GM23338 (cell line): Measurements from ENCODE around the gene SMURF2.

Source experiments
- CREB1 ChIP-seq: fragments of 250-450 bp; sonication (Bioruptor Pico); IDR thresholded peaks from 2 replicates; pipeline ENCODE4 v1.5.0; 2020; ENCODE audit warnings: low read depth, mild to moderate bottlenecking, moderate library complexity
- EZH2 ChIP-seq: fragments of 200-600 bp; sonication (generic); IDR thresholded peaks from one replicate; pipeline ENCODE4 v1.8.0; 2017; ENCODE audit warnings: antibody characterized with exemption, mild to moderate bottlenecking, low read depth; ENCODE audit not compliant: unreplicated experiment
- EZH2phosphoT487 ChIP-seq: fragments of 200-600 bp; sonication (generic); IDR thresholded peaks from one replicate; pipeline ENCODE4 v1.8.1; 2018; ENCODE audit warnings: antibody characterized with exemption; ENCODE audit not compliant: unreplicated experiment
- JUNB ChIP-seq: IDR thresholded peaks from one replicate; pipeline ENCODE4 v1.6.1; 2016; ENCODE audit warnings: antibody characterized with exemption; ENCODE audit not compliant: unreplicated experiment
- NANOG ChIP-seq: IDR thresholded peaks from 2 replicates; pipeline ENCODE4 v1.6.1; 2016; ENCODE audit warnings: antibody characterized with exemption, borderline replicate concordance
- POLR2AphosphoS5 ChIP-seq: IDR thresholded peaks from 2 replicates; pipeline ENCODE4 v1.6.1; 2016; ENCODE audit warnings: antibody characterized with exemption, low read depth
- STAT1 ChIP-seq: IDR thresholded peaks from one replicate; pipeline ENCODE4 v1.6.1; 2016; ENCODE audit warnings: antibody characterized with exemption; ENCODE audit not compliant: unreplicated experiment
- ZNF114 ChIP-seq: fragments of 250-450 bp; sonication (Bioruptor Pico); IDR thresholded peaks from 2 replicates; pipeline ENCODE4 v1.5.0; 2020; ENCODE audit warnings: mild to moderate bottlenecking, moderate library complexity
- ZNF331 ChIP-seq: fragments of 250-450 bp; sonication (Bioruptor Pico); IDR thresholded peaks from 2 replicates; pipeline ENCODE4 v1.5.0; 2020; ENCODE audit warnings: low read depth, mild to moderate bottlenecking, moderate library complexity
- TF ChIP-seq, protein P1 (sequence below), 2 experiments: fragments of 200-600 bp in 1 of 2; sonication (generic) in 1 of 2; conservative IDR thresholded peaks; 2 replicates each; pipeline versions ENCODE4 v1.5.1 to v1.6.1; 2016 to 2017; ENCODE audit warnings: antibody characterized with exemption in 2 of 2, low read depth in 2 of 2, mild to moderate bottlenecking in 2 of 2, moderate library complexity in 1 of 2
- TF ChIP-seq, protein P2 (sequence below): IDR thresholded peaks from one replicate; pipeline ENCODE4 v1.6.1; 2018; ENCODE audit warnings: antibody characterized with exemption; ENCODE audit not compliant: unreplicated experiment
- TF ChIP-seq, protein P3 (sequence below): fragments of 250-450 bp; sonication (Bioruptor Pico); IDR thresholded peaks from 2 replicates; pipeline ENCODE4 v1.5.0; 2020; ENCODE audit warnings: mild to moderate bottlenecking, moderate library complexity

DNA sequence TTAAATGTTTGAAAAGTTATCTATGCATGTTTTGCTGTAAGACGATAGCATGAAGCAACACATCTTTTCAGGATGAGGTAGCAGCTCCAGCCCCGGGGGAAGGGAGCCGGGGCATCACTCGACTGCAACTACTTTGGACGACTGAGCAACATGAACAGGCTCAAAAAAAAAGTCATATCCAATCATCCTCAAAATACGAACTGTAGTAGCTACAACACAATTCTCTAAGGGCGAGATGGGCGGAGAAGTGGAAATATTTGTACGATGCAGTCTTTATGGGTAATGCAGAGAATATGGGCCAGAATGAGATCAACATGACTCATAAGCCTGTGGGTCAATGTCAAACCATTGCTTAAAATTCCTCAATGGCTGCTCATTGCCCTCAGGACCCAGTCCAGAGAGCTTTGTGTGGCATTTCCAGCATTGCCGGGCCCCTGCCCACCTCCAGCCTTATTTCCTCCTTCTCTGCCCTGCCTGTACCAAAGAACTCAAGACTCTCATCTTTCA, 17.7 kb upstream of the SMURF2 start:
- TF ChIP-seq, protein P1, sequence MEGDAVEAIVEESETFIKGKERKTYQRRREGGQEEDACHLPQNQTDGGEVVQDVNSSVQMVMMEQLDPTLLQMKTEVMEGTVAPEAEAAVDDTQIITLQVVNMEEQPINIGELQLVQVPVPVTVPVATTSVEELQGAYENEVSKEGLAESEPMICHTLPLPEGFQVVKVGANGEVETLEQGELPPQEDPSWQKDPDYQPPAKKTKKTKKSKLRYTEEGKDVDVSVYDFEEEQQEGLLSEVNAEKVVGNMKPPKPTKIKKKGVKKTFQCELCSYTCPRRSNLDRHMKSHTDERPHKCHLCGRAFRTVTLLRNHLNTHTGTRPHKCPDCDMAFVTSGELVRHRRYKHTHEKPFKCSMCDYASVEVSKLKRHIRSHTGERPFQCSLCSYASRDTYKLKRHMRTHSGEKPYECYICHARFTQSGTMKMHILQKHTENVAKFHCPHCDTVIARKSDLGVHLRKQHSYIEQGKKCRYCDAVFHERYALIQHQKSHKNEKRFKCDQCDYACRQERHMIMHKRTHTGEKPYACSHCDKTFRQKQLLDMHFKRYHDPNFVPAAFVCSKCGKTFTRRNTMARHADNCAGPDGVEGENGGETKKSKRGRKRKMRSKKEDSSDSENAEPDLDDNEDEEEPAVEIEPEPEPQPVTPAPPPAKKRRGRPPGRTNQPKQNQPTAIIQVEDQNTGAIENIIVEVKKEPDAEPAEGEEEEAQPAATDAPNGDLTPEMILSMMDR (conservative IDR thresholded peaks at IDR 0.05; ENCODE audit: low read depth in 2 of 2): no peak
- no peak for TF ChIP-seq JUNB
- TF ChIP-seq EZH2: no peak
- no peak for TF ChIP-seq EZH2phosphoT487
- no peak for TF ChIP-seq POLR2AphosphoS5
- no peak for TF ChIP-seq ZNF331 (CRISPR knock-in tag)
- TF ChIP-seq, protein P2, sequence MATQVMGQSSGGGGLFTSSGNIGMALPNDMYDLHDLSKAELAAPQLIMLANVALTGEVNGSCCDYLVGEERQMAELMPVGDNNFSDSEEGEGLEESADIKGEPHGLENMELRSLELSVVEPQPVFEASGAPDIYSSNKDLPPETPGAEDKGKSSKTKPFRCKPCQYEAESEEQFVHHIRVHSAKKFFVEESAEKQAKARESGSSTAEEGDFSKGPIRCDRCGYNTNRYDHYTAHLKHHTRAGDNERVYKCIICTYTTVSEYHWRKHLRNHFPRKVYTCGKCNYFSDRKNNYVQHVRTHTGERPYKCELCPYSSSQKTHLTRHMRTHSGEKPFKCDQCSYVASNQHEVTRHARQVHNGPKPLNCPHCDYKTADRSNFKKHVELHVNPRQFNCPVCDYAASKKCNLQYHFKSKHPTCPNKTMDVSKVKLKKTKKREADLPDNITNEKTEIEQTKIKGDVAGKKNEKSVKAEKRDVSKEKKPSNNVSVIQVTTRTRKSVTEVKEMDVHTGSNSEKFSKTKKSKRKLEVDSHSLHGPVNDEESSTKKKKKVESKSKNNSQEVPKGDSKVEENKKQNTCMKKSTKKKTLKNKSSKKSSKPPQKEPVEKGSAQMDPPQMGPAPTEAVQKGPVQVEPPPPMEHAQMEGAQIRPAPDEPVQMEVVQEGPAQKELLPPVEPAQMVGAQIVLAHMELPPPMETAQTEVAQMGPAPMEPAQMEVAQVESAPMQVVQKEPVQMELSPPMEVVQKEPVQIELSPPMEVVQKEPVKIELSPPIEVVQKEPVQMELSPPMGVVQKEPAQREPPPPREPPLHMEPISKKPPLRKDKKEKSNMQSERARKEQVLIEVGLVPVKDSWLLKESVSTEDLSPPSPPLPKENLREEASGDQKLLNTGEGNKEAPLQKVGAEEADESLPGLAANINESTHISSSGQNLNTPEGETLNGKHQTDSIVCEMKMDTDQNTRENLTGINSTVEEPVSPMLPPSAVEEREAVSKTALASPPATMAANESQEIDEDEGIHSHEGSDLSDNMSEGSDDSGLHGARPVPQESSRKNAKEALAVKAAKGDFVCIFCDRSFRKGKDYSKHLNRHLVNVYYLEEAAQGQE: no peak
- TF ChIP-seq, protein P3, sequence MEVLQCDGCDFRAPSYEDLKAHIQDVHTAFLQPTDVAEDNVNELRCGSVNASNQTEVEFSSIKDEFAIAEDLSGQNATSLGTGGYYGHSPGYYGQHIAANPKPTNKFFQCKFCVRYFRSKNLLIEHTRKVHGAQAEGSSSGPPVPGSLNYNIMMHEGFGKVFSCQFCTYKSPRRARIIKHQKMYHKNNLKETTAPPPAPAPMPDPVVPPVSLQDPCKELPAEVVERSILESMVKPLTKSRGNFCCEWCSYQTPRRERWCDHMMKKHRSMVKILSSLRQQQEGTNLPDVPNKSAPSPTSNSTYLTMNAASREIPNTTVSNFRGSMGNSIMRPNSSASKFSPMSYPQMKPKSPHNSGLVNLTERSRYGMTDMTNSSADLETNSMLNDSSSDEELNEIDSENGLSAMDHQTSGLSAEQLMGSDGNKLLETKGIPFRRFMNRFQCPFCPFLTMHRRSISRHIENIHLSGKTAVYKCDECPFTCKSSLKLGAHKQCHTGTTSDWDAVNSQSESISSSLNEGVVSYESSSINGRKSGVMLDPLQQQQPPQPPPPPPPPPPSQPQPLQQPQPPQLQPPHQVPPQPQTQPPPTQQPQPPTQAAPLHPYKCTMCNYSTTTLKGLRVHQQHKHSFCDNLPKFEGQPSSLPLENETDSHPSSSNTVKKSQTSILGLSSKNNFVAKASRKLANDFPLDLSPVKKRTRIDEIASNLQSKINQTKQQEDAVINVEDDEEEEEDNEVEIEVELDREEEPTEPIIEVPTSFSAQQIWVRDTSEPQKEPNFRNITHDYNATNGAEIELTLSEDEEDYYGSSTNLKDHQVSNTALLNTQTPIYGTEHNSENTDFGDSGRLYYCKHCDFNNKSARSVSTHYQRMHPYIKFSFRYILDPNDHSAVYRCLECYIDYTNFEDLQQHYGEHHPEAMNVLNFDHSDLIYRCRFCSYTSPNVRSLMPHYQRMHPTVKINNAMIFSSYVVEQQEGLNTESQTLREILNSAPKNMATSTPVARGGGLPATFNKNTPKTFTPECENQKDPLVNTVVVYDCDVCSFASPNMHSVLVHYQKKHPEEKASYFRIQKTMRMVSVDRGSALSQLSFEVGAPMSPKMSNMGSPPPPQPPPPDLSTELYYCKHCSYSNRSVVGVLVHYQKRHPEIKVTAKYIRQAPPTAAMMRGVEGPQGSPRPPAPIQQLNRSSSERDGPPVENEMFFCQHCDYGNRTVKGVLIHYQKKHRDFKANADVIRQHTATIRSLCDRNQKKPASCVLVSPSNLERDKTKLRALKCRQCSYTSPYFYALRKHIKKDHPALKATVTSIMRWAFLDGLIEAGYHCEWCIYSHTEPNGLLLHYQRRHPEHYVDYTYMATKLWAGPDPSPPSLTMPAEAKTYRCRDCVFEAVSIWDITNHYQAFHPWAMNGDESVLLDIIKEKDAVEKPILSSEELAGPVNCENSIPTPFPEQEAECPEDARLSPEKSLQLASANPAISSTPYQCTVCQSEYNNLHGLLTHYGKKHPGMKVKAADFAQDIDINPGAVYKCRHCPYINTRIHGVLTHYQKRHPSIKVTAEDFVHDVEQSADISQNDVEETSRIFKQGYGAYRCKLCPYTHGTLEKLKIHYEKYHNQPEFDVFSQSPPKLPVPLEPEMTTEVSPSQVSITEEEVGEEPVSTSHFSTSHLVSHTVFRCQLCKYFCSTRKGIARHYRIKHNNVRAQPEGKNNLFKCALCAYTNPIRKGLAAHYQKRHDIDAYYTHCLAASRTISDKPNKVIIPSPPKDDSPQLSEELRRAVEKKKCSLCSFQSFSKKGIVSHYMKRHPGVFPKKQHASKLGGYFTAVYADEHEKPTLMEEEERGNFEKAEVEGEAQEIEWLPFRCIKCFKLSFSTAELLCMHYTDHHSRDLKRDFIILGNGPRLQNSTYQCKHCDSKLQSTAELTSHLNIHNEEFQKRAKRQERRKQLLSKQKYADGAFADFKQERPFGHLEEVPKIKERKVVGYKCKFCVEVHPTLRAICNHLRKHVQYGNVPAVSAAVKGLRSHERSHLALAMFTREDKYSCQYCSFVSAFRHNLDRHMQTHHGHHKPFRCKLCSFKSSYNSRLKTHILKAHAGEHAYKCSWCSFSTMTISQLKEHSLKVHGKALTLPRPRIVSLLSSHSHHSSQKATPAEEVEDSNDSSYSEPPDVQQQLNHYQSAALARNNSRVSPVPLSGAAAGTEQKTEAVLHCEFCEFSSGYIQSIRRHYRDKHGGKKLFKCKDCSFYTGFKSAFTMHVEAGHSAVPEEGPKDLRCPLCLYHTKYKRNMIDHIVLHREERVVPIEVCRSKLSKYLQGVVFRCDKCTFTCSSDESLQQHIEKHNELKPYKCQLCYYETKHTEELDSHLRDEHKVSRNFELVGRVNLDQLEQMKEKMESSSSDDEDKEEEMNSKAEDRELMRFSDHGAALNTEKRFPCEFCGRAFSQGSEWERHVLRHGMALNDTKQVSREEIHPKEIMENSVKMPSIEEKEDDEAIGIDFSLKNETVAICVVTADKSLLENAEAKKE (CRISPR knock-in tag): no peak
- TF ChIP-seq NANOG: no peak
- TF ChIP-seq ZNF114: no peak
- no peak for TF ChIP-seq CREB1
- no peak for TF ChIP-seq STAT1
